ENCODE data around the gene TEX13A. TPM values are rescaled to one million over a fixed set of nuclear protein-coding genes. Genes with fewer than 3 reads are reported as not detected.

Gene TEX13A, protein sequence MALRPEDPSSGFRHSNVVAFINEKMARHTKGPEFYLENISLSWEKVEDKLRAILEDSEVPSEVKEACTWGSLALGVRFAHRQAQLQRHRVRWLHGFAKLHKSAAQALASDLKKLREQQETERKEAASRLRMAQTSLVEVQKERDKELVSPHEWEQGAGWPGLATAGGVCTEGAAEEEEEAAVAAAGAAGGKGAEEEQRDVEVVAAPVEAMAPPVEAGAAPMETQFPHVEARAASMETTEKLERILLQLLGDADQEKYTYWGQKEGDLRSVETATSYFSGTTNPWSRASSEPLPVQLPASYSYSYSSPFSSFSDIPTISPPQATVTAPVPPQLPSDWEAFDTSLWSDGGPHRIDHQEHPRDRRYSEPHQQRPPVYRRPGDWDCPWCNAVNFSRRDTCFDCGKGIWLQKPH
- total RNA-seq (ENCODE audit: unreplicated experiment) = not detected
- long read RNA-seq = 0 reads

DNA sequence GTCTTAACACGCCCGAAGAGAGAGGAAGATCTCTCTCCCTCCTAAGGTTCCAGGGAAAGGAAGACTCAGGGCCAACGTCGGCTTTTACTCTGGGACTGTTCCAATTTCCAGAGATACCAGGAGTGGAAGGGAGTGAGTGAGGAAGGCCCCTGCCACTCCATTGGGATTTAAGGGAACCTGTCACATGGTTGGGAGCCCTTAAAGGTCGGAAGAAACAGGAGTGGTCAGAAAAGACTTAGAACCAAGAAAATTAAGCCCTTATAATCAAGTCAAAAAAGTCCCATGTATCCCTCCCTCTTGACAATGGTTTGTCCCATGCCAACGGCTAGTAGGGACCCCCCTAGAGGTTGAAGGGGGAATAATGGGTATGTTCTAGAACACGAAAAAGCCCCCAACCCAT is at the start of gene TEX13A:
Gene TEX13A, minus strand, starts transcription at position 59 of the 400 bp plus-strand sequence. CDS start 297 bp downstream, outside the sequence.
- Mint-ChIP-seq H3K27me3 (ENCODE audit: unreplicated experiment) (no peaks in the 10 kb centered on the region), H3K27ac (ENCODE audit: unreplicated experiment) (no peak within 1 kb of the TSS), H3K4me3 (ENCODE audit: unreplicated experiment) (no peak within 1 kb of the TSS), H3K9me3 (ENCODE audit: unreplicated experiment) (no peaks in the 10 kb centered on the region), H3K36me3 (ENCODE audit: unreplicated experiment) (no peaks in the 10 kb centered on the region), H3K4me1 (ENCODE audit: low read depth, unreplicated experiment) (no peaks in the 10 kb centered on the region)
- TF ChIP-seq, protein P1, sequence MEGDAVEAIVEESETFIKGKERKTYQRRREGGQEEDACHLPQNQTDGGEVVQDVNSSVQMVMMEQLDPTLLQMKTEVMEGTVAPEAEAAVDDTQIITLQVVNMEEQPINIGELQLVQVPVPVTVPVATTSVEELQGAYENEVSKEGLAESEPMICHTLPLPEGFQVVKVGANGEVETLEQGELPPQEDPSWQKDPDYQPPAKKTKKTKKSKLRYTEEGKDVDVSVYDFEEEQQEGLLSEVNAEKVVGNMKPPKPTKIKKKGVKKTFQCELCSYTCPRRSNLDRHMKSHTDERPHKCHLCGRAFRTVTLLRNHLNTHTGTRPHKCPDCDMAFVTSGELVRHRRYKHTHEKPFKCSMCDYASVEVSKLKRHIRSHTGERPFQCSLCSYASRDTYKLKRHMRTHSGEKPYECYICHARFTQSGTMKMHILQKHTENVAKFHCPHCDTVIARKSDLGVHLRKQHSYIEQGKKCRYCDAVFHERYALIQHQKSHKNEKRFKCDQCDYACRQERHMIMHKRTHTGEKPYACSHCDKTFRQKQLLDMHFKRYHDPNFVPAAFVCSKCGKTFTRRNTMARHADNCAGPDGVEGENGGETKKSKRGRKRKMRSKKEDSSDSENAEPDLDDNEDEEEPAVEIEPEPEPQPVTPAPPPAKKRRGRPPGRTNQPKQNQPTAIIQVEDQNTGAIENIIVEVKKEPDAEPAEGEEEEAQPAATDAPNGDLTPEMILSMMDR (IDR thresholded peaks at IDR 0.05; ENCODE audit: partially characterized antibody, unreplicated experiment) = no peak
- DNase-seq = no peak

DNA sequence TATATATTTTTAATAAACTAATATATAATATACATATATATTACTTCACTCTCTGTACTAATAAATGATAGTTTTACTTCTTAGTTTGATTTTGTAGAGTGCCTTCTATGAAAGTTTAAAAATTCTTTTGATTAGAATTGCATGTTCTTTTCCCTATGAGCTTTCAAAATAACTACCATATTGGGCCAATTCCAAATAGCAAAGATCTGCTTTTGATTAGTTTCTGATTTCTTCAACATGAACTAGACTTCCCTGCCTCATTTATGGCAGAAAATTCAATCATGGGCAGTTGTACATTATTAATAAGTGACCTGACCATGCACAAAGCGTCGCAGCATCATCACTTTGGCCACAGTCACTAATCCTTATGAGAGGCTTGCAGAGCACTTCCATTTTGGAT is 48.9 kb upstream of the TEX13A start:
- DNase-seq = no peak
- H3K4me3 Mint-ChIP-seq (ENCODE audit: unreplicated experiment) = no peak overlapping the region
- H3K9me3 Mint-ChIP-seq (ENCODE audit: unreplicated experiment) = no peaks in the 10 kb centered on the region
- H3K27me3 Mint-ChIP-seq (ENCODE audit: unreplicated experiment) = no peaks in the 10 kb centered on the region
- H3K27ac Mint-ChIP-seq (ENCODE audit: unreplicated experiment) = no peak overlapping the region
- H3K36me3 Mint-ChIP-seq (ENCODE audit: unreplicated experiment) = no peaks in the 10 kb centered on the region
- H3K4me1 Mint-ChIP-seq (ENCODE audit: low read depth, unreplicated experiment) = no peaks in the 10 kb centered on the region
- TF ChIP-seq, protein P1 (IDR thresholded peaks at IDR 0.05; ENCODE audit: partially characterized antibody, unreplicated experiment) = no peak

DNA sequence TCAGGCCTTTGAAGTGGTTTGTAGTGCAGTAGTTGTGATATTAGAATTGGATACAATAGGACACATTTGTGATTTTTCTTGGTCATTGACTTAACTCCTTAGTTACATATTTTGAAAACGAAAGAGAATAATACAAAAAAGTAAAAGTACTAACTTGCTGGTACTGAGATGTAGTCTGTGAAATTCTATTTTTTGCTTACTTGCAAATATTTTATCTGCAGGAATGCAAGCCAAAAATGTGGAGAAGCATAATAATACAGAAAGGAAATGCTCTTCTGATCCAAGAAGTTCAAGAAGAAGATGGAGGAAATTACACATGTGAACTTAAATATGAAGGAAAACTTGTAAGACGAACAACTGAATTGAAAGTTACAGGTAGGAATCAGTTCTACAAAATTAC is 46.7 kb upstream of the TEX13A start:
- Mint-ChIP-seq H3K27ac (ENCODE audit: unreplicated experiment) (no peak overlapping the region), H3K4me3 (ENCODE audit: unreplicated experiment) (no peak overlapping the region), H3K36me3 (ENCODE audit: unreplicated experiment) (no peaks in the 10 kb centered on the region), H3K9me3 (ENCODE audit: unreplicated experiment) (no peaks in the 10 kb centered on the region), H3K27me3 (ENCODE audit: unreplicated experiment) (no peaks in the 10 kb centered on the region), H3K4me1 (ENCODE audit: low read depth, unreplicated experiment) (no peaks in the 10 kb centered on the region)
- DNase-seq = no peak
- TF ChIP-seq, protein P1 (IDR thresholded peaks at IDR 0.05; ENCODE audit: partially characterized antibody, unreplicated experiment) = no peak

DNA sequence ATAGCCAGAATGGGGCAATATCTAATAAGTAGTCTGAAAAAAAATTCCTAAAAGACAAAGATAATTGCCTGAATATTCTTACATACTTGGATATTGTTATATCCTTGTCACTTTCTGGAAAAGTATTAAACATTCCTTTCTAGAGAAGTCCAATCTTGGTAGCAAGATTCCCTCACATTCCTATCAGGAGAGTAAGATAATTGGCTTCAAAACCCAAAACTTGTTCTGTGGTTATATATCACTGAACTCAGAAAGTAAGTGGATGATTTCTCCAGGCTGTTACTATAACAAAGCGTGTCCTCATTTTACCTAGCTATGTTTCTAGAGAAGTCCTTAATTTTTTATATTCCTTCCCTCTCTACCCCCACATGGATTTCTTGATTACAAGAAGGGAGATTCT is 46.0 kb upstream of the TEX13A start:
- no peak overlapping the region for H3K27ac Mint-ChIP-seq (ENCODE audit: unreplicated experiment)
- no peaks in the 10 kb centered on the region for H3K4me1 Mint-ChIP-seq (ENCODE audit: low read depth, unreplicated experiment)
- DNase-seq = no peak
- TF ChIP-seq, protein P1 (IDR thresholded peaks at IDR 0.05; ENCODE audit: partially characterized antibody, unreplicated experiment) = no peak
- no peaks in the 10 kb centered on the region for H3K27me3 Mint-ChIP-seq (ENCODE audit: unreplicated experiment)
- no peaks in the 10 kb centered on the region for H3K36me3 Mint-ChIP-seq (ENCODE audit: unreplicated experiment)
- H3K4me3 Mint-ChIP-seq (ENCODE audit: unreplicated experiment) = no peak overlapping the region
- no peaks in the 10 kb centered on the region for H3K9me3 Mint-ChIP-seq (ENCODE audit: unreplicated experiment)

DNA sequence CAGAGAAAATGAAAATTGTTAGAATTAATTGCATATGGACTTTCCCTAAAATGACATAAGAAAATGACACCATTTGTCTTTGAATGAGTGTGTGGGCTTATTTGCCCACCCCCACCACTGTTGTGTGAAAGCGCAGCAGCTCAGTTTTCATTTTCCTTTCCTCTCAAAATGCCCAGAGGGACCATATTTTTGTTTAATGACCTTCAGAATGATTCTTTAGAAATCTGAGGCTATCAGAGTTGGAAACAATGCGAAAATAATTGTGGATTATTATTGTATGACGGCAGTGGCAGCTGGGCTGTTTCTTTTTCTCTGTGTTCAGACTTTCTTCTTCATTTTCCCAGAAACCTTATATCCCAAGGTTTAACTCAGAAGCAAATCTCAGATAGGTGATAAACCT is 44.6 kb upstream of the TEX13A start:
- Mint-ChIP-seq H3K27ac (ENCODE audit: unreplicated experiment) (no peak overlapping the region), H3K9me3 (ENCODE audit: unreplicated experiment) (no peaks in the 10 kb centered on the region)
- no peak for DNase-seq

More for the DNA sequence above, 44.6 kb upstream of the TEX13A start:
- H3K27me3 Mint-ChIP-seq (ENCODE audit: unreplicated experiment) = no peaks in the 10 kb centered on the region
- TF ChIP-seq, protein P1 (IDR thresholded peaks at IDR 0.05; ENCODE audit: partially characterized antibody, unreplicated experiment) = no peak
- no peaks in the 10 kb centered on the region for H3K4me1 Mint-ChIP-seq (ENCODE audit: low read depth, unreplicated experiment)
- no peak overlapping the region for H3K4me3 Mint-ChIP-seq (ENCODE audit: unreplicated experiment)
- no peaks in the 10 kb centered on the region for H3K36me3 Mint-ChIP-seq (ENCODE audit: unreplicated experiment)
